ENCODE measurements around the gene AFF2.

DNA sequence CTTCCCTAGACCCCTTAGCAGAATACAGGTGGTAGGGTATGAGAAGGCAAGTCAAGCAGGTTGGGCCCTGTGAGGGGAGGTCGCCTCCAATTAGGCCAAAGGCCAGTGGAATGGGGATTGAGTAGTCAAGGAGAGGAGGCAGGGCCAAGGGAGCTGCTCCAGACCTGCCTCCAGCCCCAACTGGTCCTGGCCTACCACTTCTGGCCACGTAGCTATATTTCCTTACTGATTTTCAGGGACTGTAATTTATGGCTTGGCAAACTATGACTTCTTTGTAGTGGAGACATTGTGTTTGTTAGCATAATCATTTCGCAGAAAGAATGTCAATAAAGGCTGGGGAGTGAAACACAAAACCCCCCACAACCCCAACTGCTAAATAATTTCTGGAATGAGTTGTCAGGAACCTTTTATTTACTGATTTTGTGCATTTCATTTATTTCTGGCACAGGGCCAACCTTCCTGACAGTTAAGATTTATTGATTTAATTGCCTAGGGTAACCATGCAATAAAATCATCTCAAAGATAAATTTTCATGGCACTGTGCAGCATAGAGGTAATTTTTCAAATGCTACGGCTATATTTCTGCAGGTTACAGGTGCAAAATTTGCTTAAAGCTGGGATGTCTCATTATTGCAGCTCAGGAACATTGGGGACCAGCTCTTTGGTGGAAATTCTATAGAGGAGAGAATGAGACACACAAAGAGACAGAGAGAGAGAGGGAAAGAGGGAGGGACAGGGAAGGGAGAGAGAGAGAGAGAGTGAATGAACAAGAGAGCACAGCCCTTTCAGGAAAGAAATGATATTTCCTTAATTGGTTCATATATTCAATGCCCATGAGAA is 509.8 kb downstream of the AFF2 start:
- TF ChIP-seq CTCF (IDR thresholded peaks at IDR 0.05) (no peak), POLR2A (IDR thresholded peaks at IDR 0.05) (no peak)
